Measurements from ENCODE around the gene PVALEF.

DNA sequence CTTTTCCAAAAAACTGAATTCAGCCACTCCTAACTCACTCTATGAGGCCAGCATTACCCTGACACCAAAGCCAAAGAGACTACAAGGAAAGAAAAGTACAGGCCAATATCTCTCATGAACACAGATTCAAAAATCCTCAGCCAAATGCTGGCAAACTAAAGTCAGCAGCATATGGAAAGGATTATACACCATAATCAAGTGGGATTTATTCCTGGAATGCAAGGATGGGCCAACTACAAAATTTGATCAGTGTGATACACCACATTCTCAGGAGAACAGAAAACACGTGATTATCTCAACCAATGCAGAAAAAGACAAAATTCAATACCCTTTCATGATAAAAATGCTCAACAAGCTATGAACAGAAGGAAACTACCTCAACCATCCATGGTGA, 8.5 kb downstream of the PVALEF start:
- TF ChIP-seq ZNF274 (IDR thresholded peaks at IDR 0.05; ENCODE audit: low read depth, low read length): no peak
- TF ChIP-seq SUZ12 (IDR thresholded peaks at IDR 0.05; ENCODE audit: extremely low read depth, insufficient read depth, insufficient read length): no peak
- TF ChIP-seq YY1 (IDR thresholded peaks at IDR 0.05; ENCODE audit: insufficient read depth, insufficient read length): no peak

Data from NT2/D1 (cell line).